HG03159 (cell line): ENCODE measurements around the gene XPO6.

Source experiments
- ATAC-seq: cut with Tn5 transposase; IDR thresholded peaks from one replicate; pipeline ENCODE4 v1.9.1; 2021; ENCODE audit warnings: mild to moderate bottlenecking, moderate library complexity; ENCODE audit not compliant: unreplicated experiment

XPO6 gene

DNA sequence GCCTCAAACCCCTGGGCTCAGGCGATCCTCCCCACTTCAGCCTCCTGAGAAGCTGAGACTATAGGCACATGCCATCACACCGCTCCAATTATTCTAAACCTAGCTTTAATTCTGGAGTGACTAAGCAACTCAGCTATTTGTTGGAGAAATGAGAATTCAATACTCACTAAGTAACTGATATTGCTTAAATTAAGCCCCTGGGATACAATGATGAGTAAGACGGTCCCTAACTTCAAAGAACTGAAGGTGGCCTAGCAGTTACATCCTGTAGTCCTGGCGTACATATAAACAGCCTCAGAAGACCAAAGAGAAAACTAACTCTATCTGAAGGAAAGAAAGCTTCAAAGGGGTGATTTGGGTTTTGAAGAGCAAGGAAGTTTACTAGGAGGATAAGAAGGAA, 25.0 kb downstream of the XPO6 start:
- ATAC-seq = no peak

DNA sequence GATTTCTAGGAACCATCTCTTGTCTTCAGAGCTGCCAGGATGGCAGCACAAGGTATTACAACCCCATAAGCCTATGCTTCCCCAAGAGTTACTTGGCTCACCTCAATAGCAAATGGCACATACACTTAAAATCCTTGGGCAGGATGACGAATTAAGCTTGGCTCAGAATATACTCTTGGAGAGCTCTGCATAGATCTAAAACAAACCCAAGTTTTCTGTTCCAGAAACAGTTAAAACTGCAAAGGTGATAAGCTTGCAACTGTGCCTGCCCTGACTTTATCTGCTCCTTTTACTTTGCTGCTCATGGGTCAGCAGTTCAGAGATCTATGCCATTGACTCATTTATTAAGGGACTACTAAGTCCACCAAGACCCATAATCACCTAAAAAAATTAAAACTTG, 26.1 kb downstream of the XPO6 start:
- ATAC-seq = no peak

GRCh38 chr16:28184625-28185024, 27.1 kb downstream of the XPO6 start:
- ATAC-seq = no peak

DNA sequence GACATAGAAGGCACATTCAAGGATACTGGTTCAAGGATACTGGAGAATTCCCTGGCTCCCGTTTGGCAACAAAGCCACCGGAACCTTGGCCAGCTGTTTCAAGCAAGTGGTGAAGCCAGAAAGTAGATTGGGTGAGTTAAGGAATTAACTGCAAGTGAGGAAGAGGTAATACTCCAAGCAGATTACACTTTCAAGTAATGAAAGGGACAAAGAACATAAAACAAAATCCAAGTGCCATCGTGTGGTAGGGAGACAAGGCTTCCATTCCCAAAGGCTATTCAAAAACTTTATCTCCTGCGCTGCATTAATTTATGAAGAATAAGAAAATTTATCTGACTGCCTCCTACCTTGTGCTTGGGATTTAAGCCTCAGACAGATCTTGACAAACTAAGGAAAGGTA, 27.8 kb downstream of the XPO6 start:
- no peak for ATAC-seq

- ATAC-seq = no peak
These were observed 28.3 kb downstream of the XPO6 start for GRCh38 chr16:28183484-28183883.

DNA sequence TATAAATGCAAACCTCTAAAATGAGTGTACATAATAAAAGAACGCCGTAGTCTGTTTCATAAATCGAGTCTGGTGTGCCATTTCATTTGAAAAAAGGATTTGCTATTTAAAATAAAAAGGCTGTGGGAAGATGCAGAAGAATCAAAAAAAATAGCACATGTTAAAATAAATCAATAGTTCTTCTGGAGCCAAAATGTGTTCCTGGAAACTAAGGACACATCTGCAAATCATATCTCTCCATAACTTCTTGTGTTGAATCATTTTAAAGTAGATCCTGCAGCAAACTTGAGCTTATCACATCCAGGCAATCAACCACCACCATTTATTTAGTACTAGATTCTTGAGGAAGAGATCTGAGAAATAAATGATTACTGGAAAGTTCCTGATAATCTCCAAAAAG, 29.0 kb downstream of the XPO6 start:
- ATAC-seq = no peak

DNA sequence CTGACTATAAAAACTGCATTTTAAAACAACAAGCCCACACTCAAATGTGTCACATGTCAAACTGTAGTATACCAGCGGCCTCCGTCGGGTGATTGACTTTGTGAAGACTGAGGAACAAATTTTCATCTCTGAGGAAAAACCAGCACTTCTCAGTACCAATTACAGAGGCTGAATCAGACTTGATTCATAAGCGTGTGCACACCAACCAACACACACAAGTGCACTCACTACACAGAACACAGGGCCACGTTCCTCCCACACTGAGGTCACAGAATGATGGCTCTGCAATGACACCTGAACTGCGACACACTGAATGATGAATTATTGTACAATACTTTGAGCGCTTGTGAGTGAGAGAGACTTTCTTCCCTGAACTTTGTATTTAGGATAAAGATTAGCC, 29.6 kb downstream of the XPO6 start:
- no peak for ATAC-seq

GRCh38 chr16:28181515-28181914, 30.2 kb downstream of the XPO6 start:
- ATAC-seq = no peak

GRCh38 chr16:28180655-28181460, 30.9 kb downstream of the XPO6 start:
- ATAC-seq = no peak

GRCh38 chr16:28179354-28179753, 32.4 kb downstream of the XPO6 start:
- no peak for ATAC-seq

DNA sequence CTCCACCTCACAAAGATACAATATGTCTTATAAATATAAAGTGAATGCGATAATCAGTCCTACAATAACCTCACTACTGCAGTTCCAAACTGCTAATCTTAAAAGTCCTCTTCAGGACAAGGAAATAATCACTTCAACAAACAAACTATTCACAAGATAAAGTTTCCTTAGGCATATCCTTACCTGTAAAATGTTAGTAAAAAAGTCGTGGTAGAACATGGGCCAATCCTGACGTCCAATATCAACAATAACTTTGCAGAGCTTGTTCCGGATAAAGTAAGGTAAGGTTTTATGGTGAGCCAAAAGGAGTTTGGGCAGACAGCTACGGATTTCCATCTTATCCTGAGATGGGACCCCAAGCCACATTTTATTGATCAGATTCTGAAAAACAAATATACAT, 36.0 kb downstream of the XPO6 start:
- no peak for ATAC-seq

DNA sequence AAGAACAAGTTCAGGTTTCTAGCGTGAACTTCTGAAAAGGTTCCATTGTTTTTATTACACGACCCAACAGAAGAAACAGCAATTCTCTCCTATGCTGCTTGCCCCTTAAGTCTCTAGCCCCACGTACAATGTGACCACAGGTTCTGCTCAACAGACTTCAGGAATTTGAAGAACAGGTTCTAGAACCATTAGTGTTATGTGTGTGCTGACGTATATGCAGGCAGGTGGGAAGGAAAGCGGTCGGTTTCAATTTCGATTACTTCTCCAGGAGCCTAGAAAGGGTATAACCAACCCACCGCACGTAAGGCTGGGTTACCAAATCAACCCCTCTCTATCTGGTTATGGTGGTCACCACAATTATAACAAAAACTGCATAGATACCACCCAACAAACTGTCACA, 39.4 kb downstream of the XPO6 start:
- ATAC-seq = no peak

DNA sequence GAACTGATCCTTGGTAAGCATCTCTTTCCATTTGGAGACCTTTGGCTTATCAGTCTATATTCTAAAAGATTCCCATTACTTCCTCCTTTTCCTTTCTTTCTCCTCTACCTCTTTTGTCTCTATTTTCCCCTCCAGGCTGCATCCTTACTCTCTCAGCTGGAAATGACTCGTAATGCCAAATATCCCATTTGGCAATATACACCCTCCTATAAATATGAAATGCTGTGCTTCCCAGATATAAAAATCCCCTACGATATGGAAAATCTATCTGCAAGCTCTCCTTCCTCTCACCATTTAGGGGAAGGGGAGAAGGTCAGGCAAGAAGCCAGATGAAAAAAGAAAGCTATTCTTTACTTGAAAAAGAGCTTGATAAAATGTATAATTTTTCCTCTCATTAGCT, 39.9 kb downstream of the XPO6 start:
- no peak for ATAC-seq

GRCh38 chr16:28168991-28169554, 42.7 kb downstream of the XPO6 start:
- no peak for ATAC-seq

- no peak for ATAC-seq
These were observed 44.0 kb downstream of the XPO6 start for GRCh38 chr16:28167730-28168129.

DNA sequence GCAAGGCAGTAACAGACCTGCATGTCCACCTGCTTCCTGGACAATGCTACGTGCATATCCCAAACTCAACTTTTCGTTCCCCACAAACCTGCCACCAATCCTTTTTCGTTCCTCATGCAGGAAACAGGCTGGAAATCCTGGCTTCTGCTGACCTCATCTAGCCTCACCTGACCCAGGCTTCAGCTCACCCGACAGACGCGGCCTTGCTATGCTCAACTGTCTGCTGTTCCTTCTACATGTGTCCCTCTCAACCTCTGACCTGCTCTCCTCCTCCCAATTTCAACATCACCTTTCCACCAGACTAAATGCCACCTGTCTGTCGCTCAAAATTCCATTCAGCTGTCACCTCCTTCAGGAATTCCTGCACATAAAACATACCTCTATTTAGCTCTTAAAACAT, 44.5 kb downstream of the XPO6 start:
- ATAC-seq = no peak

- no peak for ATAC-seq
These were observed 45.2 kb downstream of the XPO6 start for GRCh38 chr16:28166394-28167208.

DNA sequence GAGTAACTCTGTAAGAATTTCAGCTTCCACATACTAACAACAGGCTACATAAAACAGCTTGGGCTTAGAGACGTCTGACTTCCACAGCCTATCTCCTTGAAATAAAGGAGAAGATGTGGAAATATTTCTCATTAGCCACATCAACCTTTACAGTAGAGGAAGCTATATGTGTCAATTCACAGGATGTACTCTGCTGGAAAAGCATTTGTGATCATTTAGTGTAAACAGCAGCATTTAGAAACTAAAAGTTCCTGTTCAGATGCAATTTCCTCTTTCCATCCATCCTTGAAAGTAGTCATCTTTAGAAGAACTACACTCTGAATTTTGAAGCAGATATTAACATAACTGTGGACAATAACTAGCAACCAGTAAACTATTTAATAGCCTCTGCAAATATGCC, 46.2 kb downstream of the XPO6 start:
- no peak for ATAC-seq

GRCh38 chr16:28164140-28164539, 47.6 kb downstream of the XPO6 start:
- ATAC-seq = no peak

DNA sequence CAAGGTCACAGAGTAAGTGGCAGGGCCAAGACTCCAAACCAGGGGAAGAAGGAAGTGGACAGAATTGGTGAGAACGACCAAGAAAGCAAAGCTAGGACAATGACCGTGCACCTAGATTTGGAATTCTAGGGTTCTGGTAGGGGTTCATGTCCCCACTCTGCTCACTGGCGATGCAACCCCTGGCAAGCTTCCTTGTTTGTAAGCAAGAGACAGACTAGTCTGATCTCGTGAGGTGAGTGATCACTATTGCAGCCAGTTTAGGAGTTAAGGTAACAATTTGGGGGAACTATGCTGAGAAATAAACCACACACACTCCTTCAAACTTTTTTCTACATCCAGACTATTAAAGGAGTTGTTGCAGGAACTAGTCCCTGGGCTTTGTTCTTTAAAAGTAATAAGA, 48.1 kb downstream of the XPO6 start:
- ATAC-seq = no peak

- ATAC-seq = no peak
These were observed 49.4 kb downstream of the XPO6 start for GRCh38 chr16:28162326-28162877.

DNA sequence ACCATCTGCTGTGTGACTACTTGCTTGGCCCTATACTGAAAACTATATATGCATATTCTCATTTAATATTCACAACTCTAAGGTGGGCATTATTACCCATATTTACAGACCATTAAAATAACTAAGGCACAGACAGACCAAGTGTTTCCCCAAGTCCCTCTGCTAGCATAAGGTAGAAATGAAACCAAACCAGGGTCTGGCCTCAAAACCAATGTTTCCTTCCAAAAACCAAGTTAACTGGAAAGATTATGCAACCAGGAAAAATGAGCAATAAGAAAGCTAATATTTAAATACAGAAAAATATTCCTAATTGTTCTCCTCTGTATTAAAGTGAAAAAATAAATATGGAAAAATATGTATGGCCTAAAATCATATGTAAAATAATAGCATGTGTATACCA, 50.1 kb downstream of the XPO6 start:
- ATAC-seq = no peak
